GM12892 (cell line): ENCODE results near the gene AGRN.

ENCODE experiments used
- POLR2A ChIP-seq: IDR thresholded peaks from 2 replicates; pipeline ENCODE4 v1.6.1; 2011; ENCODE audit warnings: low read depth, low read length, control low read depth
- POLR2AphosphoS5 ChIP-seq: IDR thresholded peaks from 2 replicates; pipeline ENCODE4 v1.6.1; 2011; ENCODE audit warnings: low read depth, low read length, control low read depth

DNA sequence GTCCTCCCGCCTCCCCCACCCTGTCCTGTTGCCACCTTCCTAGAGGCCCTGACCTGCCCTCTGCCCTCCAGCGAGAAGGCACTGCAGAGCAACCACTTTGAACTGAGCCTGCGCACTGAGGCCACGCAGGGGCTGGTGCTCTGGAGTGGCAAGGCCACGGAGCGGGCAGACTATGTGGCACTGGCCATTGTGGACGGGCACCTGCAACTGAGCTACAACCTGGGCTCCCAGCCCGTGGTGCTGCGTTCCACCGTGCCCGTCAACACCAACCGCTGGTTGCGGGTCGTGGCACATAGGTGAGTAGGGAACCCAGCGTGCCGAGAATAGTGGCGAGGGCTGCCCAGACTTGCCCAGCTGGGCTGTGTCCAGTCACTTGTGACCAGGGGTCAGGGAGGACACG lies 33.8 kb downstream of the AGRN start:
- TF ChIP-seq POLR2AphosphoS5 (no peak), POLR2A (no peak)
